ENCODE measurements around the gene MC5R.
A peak's percentile ranks its signal among the peaks of the same experiment; 100 is the strongest.

Gene MC5R

GRCh38 chr18:13810950-13811485 is 12.9 kb upstream of the MC5R start:
- DNase-seq (ENCODE audit: low read depth) = no peak
- no peak for TF ChIP-seq CTCF (IDR thresholded peaks at IDR 0.05; ENCODE audit: low read depth, low read length, missing control alignments)
- no peak overlapping the region for H3K4me3 ChIP-seq (ENCODE audit: low read depth, low read length)

GRCh38 chr18:13811993-13812392 is 12.0 kb upstream of the MC5R start:
- H3K4me3 ChIP-seq (ENCODE audit: low read depth, low read length) = no peak overlapping the region
- DNase-seq (ENCODE audit: low read depth) = no peak
- TF ChIP-seq CTCF (IDR thresholded peaks at IDR 0.05; ENCODE audit: low read depth, low read length, missing control alignments) = peak; percentile 43

- peak; percentile 87 for TF ChIP-seq CTCF (IDR thresholded peaks at IDR 0.05; ENCODE audit: low read depth, low read length, missing control alignments)
- no peak overlapping the region for H3K4me3 ChIP-seq (ENCODE audit: low read depth, low read length)
- DNase-seq (ENCODE audit: low read depth) = no peak
Observed at GRCh38 chr18:13813271-13813849, 10.6 kb upstream of the MC5R start.

GRCh38 chr18:13826209-13826608 is 2.3 kb downstream of the MC5R start:
- no peak for DNase-seq (ENCODE audit: low read depth)
- no peak overlapping the region for H3K4me3 ChIP-seq (ENCODE audit: low read depth, low read length)
- TF ChIP-seq CTCF (IDR thresholded peaks at IDR 0.05; ENCODE audit: low read depth, low read length, missing control alignments) = no peak

GRCh38 chr18:13831864-13832508 is 8.0 kb downstream of the MC5R start:
- DNase-seq (ENCODE audit: low read depth) = no peak
- H3K4me3 ChIP-seq (ENCODE audit: low read depth, low read length) = no peak overlapping the region
- TF ChIP-seq CTCF (IDR thresholded peaks at IDR 0.05; ENCODE audit: low read depth, low read length, missing control alignments) = peak; percentile 11

- no peak for TF ChIP-seq CTCF (IDR thresholded peaks at IDR 0.05; ENCODE audit: low read depth, low read length, missing control alignments)
- DNase-seq (ENCODE audit: low read depth) = no peak
- H3K4me3 ChIP-seq (ENCODE audit: low read depth, low read length) = no peak overlapping the region
Observed at GRCh38 chr18:13834496-13835015, 10.6 kb downstream of the MC5R start.
